Fibroblast of pulmonary artery (primary cell): Measurements from ENCODE around the gene TFAP2E.

ENCODE experiments used
- DNase-seq: peaks from one replicate; pipeline ENCODE4 v3.0.0-alpha.2; 2010; ENCODE audit warnings: low read depth
- H3K4me3 ChIP-seq: replicated peaks from 2 replicates; pipeline ENCODE4 v1.5.1; 2011; ENCODE audit warnings: low read depth, mild to moderate bottlenecking, control low read depth, low read length, moderate library complexity
- CTCF ChIP-seq: IDR thresholded peaks from 2 replicates; pipeline ENCODE4 v1.5.1; 2011; ENCODE audit warnings: mild to moderate bottlenecking, control low read depth, low read length, inconsistent platforms; ENCODE audit errors: missing control alignments

TFAP2E gene

GRCh38 chr1:35615440-35615839, 42.3 kb downstream of the TFAP2E start:
- DNase-seq = no peak
- H3K4me3 ChIP-seq = no peak overlapping the region
- no peak for TF ChIP-seq CTCF

- no peak overlapping the region for H3K4me3 ChIP-seq
- DNase-seq = no peak
- no peak for TF ChIP-seq CTCF
Measured at GRCh38 chr1:35619237-35620121, 46.4 kb downstream of the TFAP2E start.

GRCh38 chr1:35622510-35623178, 49.5 kb downstream of the TFAP2E start:
- DNase-seq = no peak
- TF ChIP-seq CTCF = no peak
- no peak overlapping the region for H3K4me3 ChIP-seq

- TF ChIP-seq CTCF = no peak
- DNase-seq = no peak
- no peak overlapping the region for H3K4me3 ChIP-seq
Measured at GRCh38 chr1:35623832-35624231, 50.7 kb downstream of the TFAP2E start.

GRCh38 chr1:35629051-35629450, 55.9 kb downstream of the TFAP2E start:
- H3K4me3 ChIP-seq = no peak overlapping the region
- TF ChIP-seq CTCF = no peak
- DNase-seq = no peak

GRCh38 chr1:35631396-35631795, 58.3 kb downstream of the TFAP2E start:
- no peak for DNase-seq
- no peak overlapping the region for H3K4me3 ChIP-seq
- TF ChIP-seq CTCF = no peak
